HepG2 (cell line): ENCODE measurements around the gene FANCM. TPM values are rescaled to one million over a fixed set of nuclear protein-coding genes. Genes with fewer than 3 reads are reported as not detected.
A peak's percentile ranks its signal among the peaks of the same experiment; 100 is the strongest.

ENCODE experiments used
- ATM ChIP-seq: fragments of 450-650 bp; IDR thresholded peaks from 2 replicates; pipeline ENCODE4 v1.7.1; 2017; ENCODE audit warnings: mild to moderate bottlenecking, borderline replicate concordance
- ATRX ChIP-seq: sonication (generic); formaldehyde crosslinking; IDR thresholded peaks from 2 replicates; pipeline ENCODE4 v1.4.0; 2020; ENCODE audit warnings: missing genetic modification reagents, borderline replicate concordance
- ETV5 ChIP-seq: IDR thresholded peaks from 2 replicates; pipeline ENCODE4 v1.6.1; 2018; ENCODE audit warnings: missing biosample characterization, missing genetic modification reagents, inconsistent platforms, borderline replicate concordance
- HIVEP1 ChIP-seq: sonication (generic); formaldehyde crosslinking; IDR thresholded peaks from 2 replicates; pipeline ENCODE4 v1.4.0; 2020; ENCODE audit warnings: mild to moderate bottlenecking, missing genetic modification reagents
- MATR3 ChIP-seq: sonication (generic); formaldehyde crosslinking; IDR thresholded peaks from 2 replicates; pipeline ENCODE4 v1.4.0; 2020; ENCODE audit warnings: missing genetic modification reagents
- NFYC ChIP-seq: IDR thresholded peaks from 2 replicates; pipeline ENCODE4 v1.6.1; 2016; ENCODE audit warnings: missing genetic modification reagents, missing compliant biosample characterization
- NR1H2 ChIP-seq: sonication (generic); formaldehyde crosslinking; IDR thresholded peaks from 2 replicates; pipeline ENCODE4 v1.8.1; 2022; ENCODE audit warnings: low read depth, missing genetic modification reagents, borderline replicate concordance
- RARA ChIP-seq: IDR thresholded peaks from 2 replicates; pipeline ENCODE4 v1.6.1; 2016; ENCODE audit warnings: missing genetic modification reagents, missing compliant biosample characterization
- SP2 ChIP-seq: sonication (generic); formaldehyde crosslinking; IDR thresholded peaks from 2 replicates; pipeline ENCODE4 v1.5.1; 2020; ENCODE audit warnings: mild to moderate bottlenecking, missing genetic modification reagents
- TBP ChIP-seq: sonication (generic); formaldehyde crosslinking; IDR thresholded peaks from 2 replicates; pipeline ENCODE4 v1.5.0; 2020; ENCODE audit warnings: missing genetic modification reagents
- ZNF160 ChIP-seq: sonication (generic); formaldehyde crosslinking; IDR thresholded peaks from 2 replicates; pipeline ENCODE4 v1.8.0; 2022; ENCODE audit warnings: mild to moderate bottlenecking, inconsistent platforms, missing genetic modification reagents
- ZNF33B ChIP-seq: sonication (generic); formaldehyde crosslinking; IDR thresholded peaks from 2 replicates; pipeline ENCODE4 v1.5.1; 2020; ENCODE audit warnings: mild to moderate bottlenecking, missing genetic modification reagents
- ZNF776 ChIP-seq: sonication (generic); formaldehyde crosslinking; IDR thresholded peaks from 2 replicates; pipeline ENCODE4 v1.4.0; 2020; ENCODE audit warnings: mild to moderate bottlenecking, missing genetic modification reagents
- polyA plus RNA-seq, 8 experiments: library from polyadenylated mRNA; depleted of rRNA in 3 of 8; stranded (reverse) in 7 of 8; unstranded in 1 of 8; fragments of >200 nt; fragmentation: Illumina TruSeq in 4 of 8; extraction: Trizol in 4 of 8; gene quantifications; 2 replicates each; pipeline versions ENCODE4 v1.2.1 to v1.2.3, GENCODE V29; 2011 to 2016; ENCODE audit warnings: low read depth in 4 of 8, missing spikeins in 1 of 8, mixed read lengths in 1 of 8; ENCODE audit not compliant: insufficient read depth in 1 of 8
- total RNA-seq, 5 experiments: library from RNA; depleted of rRNA; stranded (reverse); fragments of >200 nt; fragmentation: Illumina TruSeq; extraction: Trizol; gene quantifications; 2 replicates each; pipeline ENCODE4 v1.2.3, GENCODE V29; 2016; ENCODE audit warnings: low read depth in 1 of 5
- TF ChIP-seq, protein P1 (sequence below): IDR thresholded peaks from 2 replicates; pipeline ENCODE4 v1.6.1; 2012; ENCODE audit warnings: low read length, improper control_type of control experiment
- TF ChIP-seq, protein P2 (sequence below): sonication (generic); formaldehyde crosslinking; IDR thresholded peaks from 2 replicates; pipeline ENCODE4 v1.8.1; 2023; ENCODE audit warnings: mild to moderate bottlenecking, moderate library complexity, missing genetic modification reagents
- TF ChIP-seq, protein P3 (sequence below): IDR thresholded peaks from 2 replicates; pipeline ENCODE4 v1.6.1; 2016; ENCODE audit warnings: low read depth, borderline replicate concordance
- TF ChIP-seq, protein P4 (sequence below): sonication (generic); formaldehyde crosslinking; IDR thresholded peaks from 2 replicates; pipeline ENCODE4 v1.4.0; 2020; ENCODE audit warnings: missing genetic modification reagents
- TF ChIP-seq, protein P5 (sequence below): sonication (generic); formaldehyde crosslinking; IDR thresholded peaks from 2 replicates; pipeline ENCODE4 v1.4.0; 2020; ENCODE audit warnings: missing genetic modification reagents

FANCM gene
- total and polyA plus RNA-seq, 2 of the 13 experiments (the other 11 are each of a cell fraction or from before 2014, with no cell fraction given) = 2.6 to 10.4 TPM

DNA sequence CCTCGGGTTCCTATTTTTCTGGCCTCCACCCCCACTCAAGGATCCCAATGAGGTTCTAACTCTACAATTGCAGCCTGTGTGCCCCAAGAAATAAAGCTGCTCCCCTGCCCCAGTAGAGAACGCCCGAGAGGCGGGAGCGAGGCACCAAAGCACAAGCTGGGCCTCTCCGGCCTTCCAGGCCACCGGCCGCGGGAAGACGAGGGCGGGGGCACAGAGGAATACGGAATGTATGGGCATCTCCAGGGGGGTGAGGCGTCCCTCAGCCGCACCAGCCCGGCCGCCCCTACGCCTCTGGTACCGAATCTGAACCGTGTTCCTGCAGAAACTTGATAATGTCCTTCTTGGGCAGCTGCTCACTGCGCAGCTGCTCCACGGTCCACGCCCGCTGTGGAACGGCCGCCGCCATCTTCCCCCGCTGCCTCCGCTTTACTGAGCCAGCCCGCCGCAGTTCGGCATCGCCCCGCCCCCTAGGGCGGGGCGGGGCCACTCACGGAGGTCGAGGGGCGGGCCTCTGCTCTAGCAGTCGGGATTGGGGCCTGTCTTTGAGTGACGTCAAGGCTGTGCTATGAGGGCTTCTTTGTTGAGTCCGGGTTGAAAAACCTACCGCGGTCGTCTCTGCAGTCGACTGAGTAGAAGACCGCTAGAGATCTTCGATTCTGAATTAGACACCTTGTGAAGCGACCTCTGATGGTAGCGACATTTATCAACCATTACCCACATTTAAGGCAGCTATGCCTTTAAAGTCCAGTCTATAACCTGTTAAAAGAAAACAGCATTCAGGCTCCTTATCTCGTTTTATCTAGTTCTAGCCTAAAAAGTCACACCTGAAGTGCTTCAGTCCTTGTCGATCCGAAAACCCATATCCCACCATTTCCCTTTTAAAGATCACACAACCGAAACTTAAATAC, 1.4 kb upstream of the FANCM start, which contains the start of gene FKBP3 (continued):
- no peak for TF ChIP-seq NR1H2 (CRISPR knock-in tag)
- TF ChIP-seq, protein P1, sequence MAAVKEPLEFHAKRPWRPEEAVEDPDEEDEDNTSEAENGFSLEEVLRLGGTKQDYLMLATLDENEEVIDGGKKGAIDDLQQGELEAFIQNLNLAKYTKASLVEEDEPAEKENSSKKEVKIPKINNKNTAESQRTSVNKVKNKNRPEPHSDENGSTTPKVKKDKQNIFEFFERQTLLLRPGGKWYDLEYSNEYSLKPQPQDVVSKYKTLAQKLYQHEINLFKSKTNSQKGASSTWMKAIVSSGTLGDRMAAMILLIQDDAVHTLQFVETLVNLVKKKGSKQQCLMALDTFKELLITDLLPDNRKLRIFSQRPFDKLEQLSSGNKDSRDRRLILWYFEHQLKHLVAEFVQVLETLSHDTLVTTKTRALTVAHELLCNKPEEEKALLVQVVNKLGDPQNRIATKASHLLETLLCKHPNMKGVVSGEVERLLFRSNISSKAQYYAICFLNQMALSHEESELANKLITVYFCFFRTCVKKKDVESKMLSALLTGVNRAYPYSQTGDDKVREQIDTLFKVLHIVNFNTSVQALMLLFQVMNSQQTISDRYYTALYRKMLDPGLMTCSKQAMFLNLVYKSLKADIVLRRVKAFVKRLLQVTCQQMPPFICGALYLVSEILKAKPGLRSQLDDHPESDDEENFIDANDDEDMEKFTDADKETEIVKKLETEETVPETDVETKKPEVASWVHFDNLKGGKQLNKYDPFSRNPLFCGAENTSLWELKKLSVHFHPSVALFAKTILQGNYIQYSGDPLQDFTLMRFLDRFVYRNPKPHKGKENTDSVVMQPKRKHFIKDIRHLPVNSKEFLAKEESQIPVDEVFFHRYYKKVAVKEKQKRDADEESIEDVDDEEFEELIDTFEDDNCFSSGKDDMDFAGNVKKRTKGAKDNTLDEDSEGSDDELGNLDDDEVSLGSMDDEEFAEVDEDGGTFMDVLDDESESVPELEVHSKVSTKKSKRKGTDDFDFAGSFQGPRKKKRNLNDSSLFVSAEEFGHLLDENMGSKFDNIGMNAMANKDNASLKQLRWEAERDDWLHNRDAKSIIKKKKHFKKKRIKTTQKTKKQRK = no peak
- TF ChIP-seq, protein P2, sequence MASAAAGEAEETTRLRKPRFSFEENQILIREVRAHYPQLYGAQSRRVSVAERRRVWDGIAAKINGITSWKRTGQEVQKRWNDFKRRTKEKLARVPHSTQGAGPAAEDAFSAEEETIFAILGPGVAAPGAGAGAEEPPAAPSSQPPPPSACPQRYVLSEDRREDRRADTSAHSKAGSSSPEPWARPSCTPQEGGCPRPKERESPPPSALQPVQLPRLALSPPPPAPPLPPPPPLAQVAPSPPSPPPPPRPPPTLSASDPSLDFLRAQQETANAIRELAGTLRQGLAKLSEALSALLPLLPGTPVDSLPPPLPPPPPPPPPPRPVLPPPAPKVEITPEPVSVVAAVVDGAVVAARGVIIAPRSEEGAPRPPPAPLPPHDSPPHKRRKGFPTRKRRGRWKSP = peak; percentile 83
- TF ChIP-seq NFYC (CRISPR knock-in tag) = peak; percentile 88
- TF ChIP-seq RARA (CRISPR knock-in tag) = peak; percentile 3; the same call in 1 of the 2 replicates
- TF ChIP-seq ZNF160 (CRISPR knock-in tag) = no peak
- no peak for TF ChIP-seq ZNF33B (CRISPR knock-in tag)
- TF ChIP-seq ATRX = no peak
- TF ChIP-seq HIVEP1 (CRISPR knock-in tag) = no peak
- no peak for TF ChIP-seq ZNF776
- TF ChIP-seq, protein P3, sequence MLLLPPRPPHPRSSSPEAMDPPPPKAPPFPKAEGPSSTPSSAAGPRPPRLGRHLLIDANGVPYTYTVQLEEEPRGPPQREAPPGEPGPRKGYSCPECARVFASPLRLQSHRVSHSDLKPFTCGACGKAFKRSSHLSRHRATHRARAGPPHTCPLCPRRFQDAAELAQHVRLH (CRISPR knock-in tag) = 0 out of 2 replicates have a peak, but pooled peaks have one; percentile 25
- no peak; the same call in 1 of the 2 replicates for TF ChIP-seq ETV5 (CRISPR knock-in tag)
- no peak for TF ChIP-seq TBP
- peak; percentile 88 for TF ChIP-seq SP2 (CRISPR knock-in tag)
- no peak for TF ChIP-seq ATM
- TF ChIP-seq MATR3 (CRISPR knock-in tag) = no peak
- TF ChIP-seq, protein P4, sequence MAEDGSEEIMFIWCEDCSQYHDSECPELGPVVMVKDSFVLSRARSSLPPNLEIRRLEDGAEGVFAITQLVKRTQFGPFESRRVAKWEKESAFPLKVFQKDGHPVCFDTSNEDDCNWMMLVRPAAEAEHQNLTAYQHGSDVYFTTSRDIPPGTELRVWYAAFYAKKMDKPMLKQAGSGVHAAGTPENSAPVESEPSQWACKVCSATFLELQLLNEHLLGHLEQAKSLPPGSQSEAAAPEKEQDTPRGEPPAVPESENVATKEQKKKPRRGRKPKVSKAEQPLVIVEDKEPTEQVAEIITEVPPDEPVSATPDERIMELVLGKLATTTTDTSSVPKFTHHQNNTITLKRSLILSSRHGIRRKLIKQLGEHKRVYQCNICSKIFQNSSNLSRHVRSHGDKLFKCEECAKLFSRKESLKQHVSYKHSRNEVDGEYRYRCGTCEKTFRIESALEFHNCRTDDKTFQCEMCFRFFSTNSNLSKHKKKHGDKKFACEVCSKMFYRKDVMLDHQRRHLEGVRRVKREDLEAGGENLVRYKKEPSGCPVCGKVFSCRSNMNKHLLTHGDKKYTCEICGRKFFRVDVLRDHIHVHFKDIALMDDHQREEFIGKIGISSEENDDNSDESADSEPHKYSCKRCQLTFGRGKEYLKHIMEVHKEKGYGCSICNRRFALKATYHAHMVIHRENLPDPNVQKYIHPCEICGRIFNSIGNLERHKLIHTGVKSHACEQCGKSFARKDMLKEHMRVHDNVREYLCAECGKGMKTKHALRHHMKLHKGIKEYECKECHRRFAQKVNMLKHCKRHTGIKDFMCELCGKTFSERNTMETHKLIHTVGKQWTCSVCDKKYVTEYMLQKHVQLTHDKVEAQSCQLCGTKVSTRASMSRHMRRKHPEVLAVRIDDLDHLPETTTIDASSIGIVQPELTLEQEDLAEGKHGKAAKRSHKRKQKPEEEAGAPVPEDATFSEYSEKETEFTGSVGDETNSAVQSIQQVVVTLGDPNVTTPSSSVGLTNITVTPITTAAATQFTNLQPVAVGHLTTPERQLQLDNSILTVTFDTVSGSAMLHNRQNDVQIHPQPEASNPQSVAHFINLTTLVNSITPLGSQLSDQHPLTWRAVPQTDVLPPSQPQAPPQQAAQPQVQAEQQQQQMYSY = no peak
- TF ChIP-seq, protein P5, sequence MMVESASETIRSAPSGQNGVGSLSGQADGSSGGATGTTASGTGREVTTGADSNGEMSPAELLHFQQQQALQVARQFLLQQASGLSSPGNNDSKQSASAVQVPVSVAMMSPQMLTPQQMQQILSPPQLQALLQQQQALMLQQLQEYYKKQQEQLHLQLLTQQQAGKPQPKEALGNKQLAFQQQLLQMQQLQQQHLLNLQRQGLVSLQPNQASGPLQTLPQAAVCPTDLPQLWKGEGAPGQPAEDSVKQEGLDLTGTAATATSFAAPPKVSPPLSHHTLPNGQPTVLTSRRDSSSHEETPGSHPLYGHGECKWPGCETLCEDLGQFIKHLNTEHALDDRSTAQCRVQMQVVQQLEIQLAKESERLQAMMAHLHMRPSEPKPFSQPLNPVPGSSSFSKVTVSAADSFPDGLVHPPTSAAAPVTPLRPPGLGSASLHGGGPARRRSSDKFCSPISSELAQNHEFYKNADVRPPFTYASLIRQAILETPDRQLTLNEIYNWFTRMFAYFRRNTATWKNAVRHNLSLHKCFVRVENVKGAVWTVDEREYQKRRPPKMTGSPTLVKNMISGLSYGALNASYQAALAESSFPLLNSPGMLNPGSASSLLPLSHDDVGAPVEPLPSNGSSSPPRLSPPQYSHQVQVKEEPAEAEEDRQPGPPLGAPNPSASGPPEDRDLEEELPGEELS (CRISPR knock-in tag) = 0 out of 2 replicates have a peak, but pooled peaks have one; percentile 4
